HG02763 (cell line): ENCODE data around the gene RCOR2.

Experiments used
- ATAC-seq: cut with Tn5 transposase; IDR thresholded peaks from one replicate; pipeline ENCODE4 v1.9.1; 2021; ENCODE audit warnings: mild to moderate bottlenecking, moderate library complexity; ENCODE audit not compliant: unreplicated experiment

Gene RCOR2

GRCh38 chr11:63907808-63908530, 9.0 kb downstream of the RCOR2 start:
- ATAC-seq: no peak

- ATAC-seq: no peak
Observed at GRCh38 chr11:63907063-63907462, 9.9 kb downstream of the RCOR2 start.

GRCh38 chr11:63906585-63906984, 10.4 kb downstream of the RCOR2 start:
- no peak for ATAC-seq

GRCh38 chr11:63906087-63906486, 10.9 kb downstream of the RCOR2 start:
- ATAC-seq: no peak

- no peak for ATAC-seq
Observed at GRCh38 chr11:63905179-63905578, 11.8 kb downstream of the RCOR2 start.

GRCh38 chr11:63904743-63905142, 12.2 kb downstream of the RCOR2 start:
- no peak for ATAC-seq

- no peak for ATAC-seq
Observed at GRCh38 chr11:63903884-63904283, 13.1 kb downstream of the RCOR2 start.

- ATAC-seq: no peak
Observed at GRCh38 chr11:63901660-63902059, 15.3 kb downstream of the RCOR2 start.

GRCh38 chr11:63897459-63898146, 19.4 kb downstream of the RCOR2 start:
- no peak for ATAC-seq

- no peak for ATAC-seq
Observed at GRCh38 chr11:63896071-63896470, 20.9 kb downstream of the RCOR2 start.

- ATAC-seq: no peak
Observed at GRCh38 chr11:63893355-63893754, 23.6 kb downstream of the RCOR2 start.

- no peak for ATAC-seq
Observed at GRCh38 chr11:63892228-63892627, 24.7 kb downstream of the RCOR2 start.

- no peak for ATAC-seq
Observed at GRCh38 chr11:63890368-63890767, 26.6 kb downstream of the RCOR2 start.

GRCh38 chr11:63889344-63889743, 27.6 kb downstream of the RCOR2 start:
- no peak for ATAC-seq

- peak; percentile 39 for ATAC-seq
Observed at GRCh38 chr11:63888170-63889086, 28.5 kb downstream of the RCOR2 start.

GRCh38 chr11:63887386-63887999, 29.5 kb downstream of the RCOR2 start:
- no peak for ATAC-seq

- ATAC-seq: no peak
Observed at GRCh38 chr11:63884196-63884932, 32.6 kb downstream of the RCOR2 start.

GRCh38 chr11:63883791-63884190, 33.2 kb downstream of the RCOR2 start:
- ATAC-seq: no peak

GRCh38 chr11:63882555-63883242, 34.3 kb downstream of the RCOR2 start:
- ATAC-seq: no peak

GRCh38 chr11:63880403-63880790, 36.6 kb downstream of the RCOR2 start:
- ATAC-seq: no peak
